AG08395 (cell line): ENCODE results near the gene ILRUN.
"Not testable (repeated sequence)": the region's sequence is repeated elsewhere in the genome, so short reads cannot be mapped to it uniquely, and the experiment has no call there.

Experiments used
- DNase-seq: peaks from one replicate; pipeline ENCODE4 v3.0.0; 2012; ENCODE audit warnings: mixed read lengths, low spot score

The ILRUN gene

DNA sequence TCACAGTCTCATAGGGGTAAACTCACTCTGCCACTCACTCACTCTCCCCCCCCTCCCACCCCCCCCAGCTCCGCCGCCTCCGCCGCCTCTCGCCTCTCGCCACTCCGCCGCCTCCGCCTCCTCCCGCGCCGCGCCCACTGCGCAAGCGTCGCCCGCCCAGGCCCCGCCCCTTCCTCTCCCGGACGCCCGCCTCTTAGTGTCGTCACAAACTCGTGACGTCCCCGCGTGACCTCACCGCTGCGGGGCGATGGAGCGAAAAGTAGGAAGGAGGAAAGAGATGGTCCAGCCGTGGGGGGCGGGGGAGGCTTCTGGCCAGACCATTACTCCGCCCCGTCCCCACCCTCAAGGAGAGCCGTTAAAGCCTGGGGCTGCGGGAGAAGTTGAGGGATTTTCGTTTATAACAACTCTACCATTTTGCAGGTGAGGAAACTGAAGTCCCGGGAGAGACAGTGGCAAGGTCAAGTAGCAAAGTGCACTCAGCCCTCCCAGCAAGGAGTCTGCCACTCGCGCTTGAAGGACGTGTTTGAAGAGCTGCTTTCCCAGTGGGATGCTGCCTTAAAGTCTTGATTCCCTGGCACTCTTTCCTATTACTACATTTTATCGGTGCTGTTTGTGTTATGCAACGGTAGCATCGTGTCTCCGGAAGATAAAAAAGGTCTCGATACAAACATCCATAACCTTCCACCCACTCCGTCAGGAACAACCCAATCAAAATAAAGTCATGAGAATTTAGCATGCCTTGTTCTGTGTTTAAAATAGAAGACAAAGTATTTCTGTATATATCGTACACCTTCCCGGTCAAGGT is at the start of gene ILRUN:
Gene ILRUN, minus strand, starts transcription at position 29 of the 805 bp plus-strand sequence. CDS start 164 bp downstream, outside the sequence.
- peak; percentile 97 for DNase-seq

DNA sequence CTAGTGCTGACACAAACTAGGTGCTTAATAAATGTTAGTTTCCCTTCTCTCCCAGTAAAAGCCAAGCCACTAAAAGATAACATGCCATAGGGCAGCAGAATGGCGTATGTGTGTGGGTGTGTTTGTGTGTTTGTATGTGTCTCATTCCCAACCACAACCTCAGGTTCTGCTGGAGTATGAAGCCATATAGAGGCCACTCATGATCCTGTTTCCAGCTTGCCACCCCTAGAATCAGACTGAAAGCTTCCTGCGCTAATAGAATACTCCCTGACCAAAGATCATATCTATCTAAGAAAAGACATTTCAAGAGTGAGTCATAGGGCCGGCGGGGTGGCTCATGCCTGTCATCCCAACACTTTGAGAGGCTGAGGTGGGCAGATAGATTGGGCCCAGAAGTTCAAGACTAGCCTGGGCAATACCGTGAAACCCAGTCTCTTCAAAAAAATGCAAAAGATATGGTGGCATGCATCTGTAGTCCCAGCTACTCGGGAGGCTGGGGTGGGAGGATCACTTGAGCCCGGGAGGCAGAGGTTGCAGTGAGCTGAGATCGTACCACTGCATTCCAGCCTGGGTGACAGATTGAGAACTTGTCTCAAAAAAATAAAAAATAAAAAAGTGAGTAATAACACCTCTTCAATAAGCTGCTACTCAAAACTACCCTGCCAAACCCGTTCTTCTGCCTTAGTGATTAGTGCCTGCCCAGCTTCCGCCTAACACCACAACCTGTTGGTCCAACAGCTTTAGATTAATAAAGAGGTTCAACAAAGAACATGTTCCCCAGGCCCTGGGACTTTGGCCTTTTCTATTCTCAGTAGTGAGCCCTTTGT is 48.9 kb upstream of the ILRUN start:
- no peak for DNase-seq

DNA sequence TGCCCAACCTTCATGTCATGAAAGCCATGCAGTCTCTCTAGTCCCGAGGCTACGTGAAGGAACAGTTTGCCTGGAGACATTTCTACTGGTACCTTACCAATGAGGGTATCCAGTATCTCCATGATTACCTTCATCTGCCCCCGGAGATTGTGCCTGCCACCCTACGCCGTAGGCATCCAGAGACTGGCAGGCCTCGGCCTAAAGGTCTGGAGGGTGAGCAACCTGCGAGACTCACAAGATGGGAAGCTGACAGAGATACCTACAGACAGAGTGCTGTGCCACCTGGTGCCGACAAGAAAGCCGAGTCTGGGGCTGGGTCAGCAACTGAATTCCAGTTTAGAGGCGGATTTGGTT is 47.7 kb upstream of the ILRUN start:
- not testable (repeated sequence) for DNase-seq

DNA sequence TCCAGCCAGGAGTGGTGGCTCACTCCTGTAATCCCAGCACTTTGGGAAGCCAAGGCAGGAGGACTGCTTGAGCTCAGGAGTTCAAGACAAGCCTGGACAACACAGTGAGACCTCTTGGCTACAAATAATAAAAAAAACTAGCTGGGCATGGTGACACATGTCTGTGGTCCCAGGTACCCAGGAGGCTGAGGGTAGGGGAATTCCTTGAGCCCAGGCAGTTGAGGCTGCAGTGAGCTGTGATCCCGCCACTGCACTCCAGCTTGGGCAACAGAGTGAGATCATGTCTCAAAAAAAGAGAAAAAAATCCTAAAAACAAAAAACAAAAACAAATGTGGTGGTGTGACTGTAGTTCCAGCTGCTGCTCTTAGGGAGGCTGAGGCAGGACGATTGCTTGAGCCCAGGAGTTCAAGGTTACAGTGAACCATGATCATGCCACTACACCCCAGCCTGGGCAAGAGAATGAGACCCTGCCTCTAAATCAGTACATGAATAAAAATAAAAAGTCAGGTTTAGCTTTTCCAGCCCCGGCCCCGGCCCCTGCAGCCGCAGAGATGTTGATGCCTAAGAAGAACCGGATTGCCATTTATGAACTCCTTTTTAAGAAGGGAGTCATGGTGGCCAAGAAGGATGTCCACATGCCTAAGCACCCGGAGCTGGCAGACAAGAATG is 47.2 kb upstream of the ILRUN start:
- no peak for DNase-seq

DNA sequence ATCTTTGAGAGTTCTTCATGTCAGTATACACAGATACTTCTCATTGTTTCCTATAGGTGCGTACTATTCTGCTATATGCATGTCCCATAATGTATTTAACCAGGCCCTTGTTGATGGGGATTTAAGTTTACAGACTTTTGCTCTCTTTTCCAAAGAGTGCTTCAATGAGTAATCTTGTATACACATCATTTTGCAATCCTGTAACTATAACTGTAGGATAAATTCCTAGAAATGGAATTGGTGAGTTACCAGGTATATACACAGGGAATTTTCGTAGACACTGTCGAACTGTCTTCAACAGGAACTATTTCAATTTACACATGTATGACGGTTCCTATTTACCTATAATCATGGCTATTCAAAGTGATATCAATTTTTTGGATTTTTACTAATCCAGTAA is 45.5 kb upstream of the ILRUN start:
- no peak for DNase-seq

DNA sequence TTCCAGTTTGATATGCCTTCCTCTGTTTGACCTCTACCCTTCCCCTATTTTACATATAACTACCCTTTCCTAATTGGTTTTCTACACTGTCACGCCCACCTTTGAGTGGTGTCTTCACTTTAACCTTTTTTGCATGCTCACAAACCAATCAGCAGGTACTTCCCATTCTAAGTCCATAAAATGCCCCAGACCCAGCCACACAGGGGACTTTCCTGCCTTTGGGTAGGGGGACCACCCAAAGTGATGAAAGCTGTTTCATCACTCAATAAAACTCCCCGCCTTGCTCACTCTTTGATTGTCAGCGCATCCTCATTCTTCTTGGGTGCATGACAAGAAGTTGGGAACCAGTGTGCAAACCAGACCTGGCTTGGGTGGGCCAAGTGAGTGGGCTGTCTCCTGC is 40.3 kb upstream of the ILRUN start:
- DNase-seq = no peak

DNA sequence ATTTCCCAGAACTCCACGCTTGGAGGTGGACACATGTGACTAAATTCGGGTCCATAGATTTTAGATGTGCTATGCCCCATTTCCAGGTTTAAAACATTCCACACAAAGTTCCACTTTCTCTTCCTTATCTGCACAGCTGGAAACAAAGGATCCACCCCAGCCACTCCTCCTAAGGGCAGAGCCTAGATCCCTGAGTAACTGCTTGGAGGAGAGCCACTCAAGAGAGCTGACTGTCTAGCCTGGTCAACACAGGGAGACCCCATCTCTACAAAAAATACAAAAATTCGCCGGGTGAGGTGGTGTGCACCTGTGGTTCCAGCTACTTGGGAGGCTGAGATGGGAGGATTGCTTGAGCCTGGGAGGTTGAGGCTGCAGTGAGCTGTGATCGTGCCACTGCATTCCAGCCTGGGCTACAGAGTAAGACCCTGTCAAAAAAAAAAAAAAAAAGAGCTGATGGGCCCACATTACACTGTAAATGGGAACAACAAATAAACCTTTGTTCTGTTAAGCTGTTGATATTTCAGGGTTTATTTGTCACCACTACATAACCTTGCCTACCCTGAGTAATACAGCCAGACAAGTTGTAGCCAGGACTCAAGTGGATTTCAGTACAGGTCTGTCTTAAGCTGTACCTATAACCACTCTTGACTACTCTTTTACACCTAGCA is 35.0 kb upstream of the ILRUN start:
- DNase-seq = no peak

DNA sequence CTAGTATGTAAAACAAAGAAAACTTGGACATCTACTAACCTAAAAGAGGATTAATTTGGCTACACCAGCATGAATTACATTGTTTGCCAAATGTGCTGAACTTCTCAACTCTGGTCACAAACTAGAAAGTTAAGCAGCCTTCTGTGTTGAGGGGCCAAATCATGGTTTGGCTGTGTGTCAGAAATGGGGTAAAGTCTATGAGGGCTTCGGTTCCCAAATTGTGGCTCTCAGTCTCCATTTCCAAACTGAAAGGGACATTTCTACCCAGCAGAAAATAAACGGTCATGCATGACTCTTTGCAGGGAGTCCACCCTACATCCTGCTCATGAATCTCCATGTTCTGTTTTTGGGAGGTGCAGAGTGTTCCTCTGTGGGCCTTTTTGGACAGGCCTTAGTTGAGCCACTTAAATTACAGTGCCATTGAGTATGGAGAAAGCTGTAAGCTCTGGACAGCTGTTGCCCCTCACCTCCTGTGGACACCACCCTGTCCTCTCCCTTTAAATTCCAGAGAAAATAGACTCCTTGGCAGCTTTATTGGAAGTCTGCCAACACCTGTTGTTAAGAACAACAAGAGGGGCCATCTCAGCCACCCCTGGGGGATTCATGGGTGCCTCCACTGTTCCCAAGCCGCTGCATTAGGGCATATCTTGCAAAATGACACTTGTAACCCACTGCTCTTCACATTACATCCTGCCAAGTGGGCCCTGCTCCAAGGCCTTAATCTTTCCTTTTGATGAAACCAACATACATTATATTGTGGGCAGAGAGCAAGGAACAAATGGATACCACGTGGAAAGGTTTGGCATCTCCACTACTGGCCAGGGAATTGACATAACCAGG is 33.3 kb upstream of the ILRUN start:
- DNase-seq = no peak

DNA sequence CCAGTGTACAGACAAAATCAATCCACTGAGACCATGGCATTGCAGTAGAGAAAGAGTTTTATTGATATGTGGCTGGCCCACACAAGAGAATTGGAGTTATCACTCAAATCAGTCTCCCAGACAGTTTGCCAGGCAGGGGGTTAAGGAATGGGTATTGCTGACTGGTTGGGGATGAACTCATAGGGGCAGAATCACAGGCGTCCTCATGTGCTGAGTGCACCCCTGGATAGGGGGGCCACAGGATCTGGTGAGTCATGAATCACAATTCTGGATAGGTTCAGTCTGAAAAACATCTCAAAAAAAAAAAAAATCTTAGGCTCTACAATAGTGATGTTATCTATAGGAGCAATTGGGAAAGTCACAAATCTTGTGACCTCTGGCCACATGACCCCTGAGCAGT is 29.5 kb upstream of the ILRUN start:
- DNase-seq = no peak

DNA sequence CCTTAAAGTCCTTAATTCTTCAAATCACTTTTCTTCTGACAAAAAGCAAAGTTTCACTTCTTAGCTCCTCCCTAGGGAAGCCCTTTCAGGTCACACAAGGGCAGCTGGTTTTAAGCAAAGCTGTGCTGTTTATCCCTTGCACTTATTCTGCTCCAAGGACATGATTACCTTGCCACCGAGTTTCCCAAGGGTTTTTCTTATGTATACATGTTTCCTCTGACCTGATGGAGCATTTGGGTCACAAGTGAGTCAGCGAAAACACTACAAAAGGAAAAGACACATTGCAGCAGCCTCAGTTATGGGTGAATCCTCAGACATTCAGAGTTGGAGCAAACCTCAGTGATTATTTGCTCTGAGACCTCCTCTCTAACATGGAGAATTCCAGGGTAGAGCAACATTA is 26.6 kb upstream of the ILRUN start:
- no peak for DNase-seq

DNA sequence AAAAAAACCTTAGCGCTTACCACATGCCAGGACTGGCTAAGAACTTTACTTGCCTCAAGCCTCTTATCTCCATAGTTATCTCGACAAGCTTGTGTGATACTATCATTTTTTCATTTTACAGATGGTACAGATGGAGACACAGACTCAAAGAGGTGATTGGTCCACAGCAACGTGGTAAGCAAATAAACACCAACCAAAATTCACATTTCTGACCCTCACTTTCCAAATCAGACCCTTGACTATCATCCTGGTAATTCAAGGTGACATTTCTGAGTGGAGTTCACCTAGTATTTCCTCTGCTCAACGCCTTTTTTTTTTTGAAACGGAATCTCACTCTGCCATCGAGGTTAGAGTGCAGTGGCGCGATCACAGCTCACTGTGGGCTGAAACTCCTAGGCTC is 25.9 kb upstream of the ILRUN start:
- no peak for DNase-seq

DNA sequence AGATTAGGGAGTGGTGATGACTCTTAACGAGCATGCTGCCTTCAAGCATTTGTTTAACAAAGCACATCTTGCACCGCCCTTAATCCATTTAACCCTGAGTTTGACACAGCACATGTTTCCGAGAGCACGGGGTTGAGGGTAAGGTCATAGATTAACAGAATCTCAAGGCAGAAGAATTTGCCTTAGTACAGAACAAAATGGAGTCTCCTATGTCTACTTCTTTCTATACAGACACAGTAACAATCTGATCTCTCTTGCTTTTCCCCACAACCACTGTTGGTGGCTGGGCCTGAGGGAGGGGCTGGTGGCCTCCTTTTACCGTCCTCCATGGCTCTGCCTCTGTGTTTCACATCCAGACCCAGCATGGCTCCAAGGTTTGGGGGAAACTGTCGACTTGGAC is 23.6 kb upstream of the ILRUN start:
- not testable (repeated sequence) for DNase-seq

DNA sequence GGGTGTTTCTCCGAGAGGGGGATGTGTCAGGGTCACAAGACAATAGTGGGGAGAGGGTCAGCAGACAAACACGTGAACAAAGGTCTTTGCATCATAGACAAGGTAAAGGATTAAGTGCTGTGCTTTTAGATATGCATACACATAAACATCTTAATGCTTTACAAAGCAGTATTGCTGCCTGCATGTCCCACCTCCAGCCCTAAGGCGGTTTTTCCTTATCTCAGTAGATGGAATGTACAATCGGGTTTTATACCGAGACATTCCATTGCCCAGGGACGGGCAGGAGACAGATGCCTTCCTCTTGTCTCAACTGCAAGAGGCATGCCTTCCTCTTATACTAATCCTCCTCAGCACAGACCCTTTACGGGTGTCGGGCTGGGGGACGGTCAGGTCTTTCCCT is 23.1 kb upstream of the ILRUN start:
- DNase-seq = not testable (repeated sequence)

DNA sequence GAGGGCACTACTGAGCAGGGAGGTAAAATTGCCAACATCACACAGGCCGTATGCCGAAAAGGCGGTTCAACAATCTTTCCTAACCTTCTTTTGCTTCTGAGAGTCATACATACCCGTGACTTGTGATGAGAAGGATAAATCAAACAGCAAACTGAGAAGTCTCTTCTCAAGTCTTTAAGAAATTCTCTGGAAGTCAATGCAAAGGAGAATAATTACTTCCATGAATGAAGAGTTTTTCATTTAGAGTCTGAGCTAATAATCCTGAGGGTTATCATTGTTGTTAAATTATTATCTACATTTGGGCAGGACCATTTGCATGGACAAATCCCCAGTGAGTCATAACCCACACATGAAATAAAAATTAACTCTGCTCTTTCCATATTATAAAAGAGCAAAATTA is 22.4 kb upstream of the ILRUN start:
- no peak for DNase-seq

DNA sequence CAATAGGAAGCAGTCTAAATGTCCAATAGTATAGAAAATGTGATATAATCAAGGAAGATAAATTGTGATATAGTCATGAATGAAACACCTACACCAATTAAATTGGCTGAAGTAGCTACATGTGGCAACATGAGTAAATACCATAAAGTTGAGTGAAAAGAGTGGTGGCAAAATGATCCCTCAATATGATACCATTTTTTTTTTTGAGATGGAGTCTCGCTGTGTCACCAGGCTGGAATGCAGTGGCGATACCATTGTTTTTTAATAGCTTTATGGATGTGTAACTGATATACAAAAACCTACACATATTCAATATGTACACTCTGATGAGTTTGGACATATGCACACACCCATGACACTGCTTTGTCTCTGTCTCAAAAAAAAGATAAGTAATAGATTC is 20.9 kb upstream of the ILRUN start:
- DNase-seq = no peak

DNA sequence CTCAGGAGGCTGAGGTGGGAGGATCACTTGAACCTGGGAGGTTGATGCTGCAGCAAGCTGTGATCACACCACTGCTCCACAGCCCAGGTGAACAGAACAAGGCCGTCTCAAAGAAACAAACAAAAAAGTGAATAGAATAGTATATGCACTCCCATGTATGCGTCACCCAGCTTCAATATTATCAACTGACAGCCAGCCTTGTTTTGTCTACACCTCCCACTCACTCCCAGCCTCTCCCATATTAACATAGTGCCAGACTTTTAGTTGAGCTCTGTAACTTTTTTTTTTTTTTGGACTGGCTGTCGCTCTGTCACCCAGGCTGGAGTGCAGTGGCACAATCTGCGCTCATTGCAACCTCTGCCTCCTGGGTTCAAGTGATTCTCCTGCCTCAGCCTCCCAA is 18.1 kb upstream of the ILRUN start:
- DNase-seq = no peak

DNA sequence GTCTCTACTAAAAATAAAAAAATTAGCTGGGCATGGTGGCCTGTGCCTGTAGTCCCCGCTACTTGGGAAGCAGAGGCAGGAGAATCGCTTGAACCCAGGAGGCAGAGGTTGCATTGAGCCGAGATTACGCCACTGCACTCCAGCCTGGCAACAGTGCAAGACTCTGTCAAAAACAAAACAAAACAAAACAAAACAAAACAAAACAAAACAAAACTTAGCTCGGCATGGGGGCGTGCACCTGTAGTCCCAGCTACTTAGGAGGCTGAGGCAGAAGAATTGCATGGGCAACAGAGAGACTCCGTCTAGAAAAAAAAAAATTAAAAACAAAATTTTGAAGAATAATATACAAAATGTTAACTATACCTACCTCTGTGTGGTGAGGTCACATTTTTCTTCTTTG is 16.3 kb upstream of the ILRUN start:
- not testable (repeated sequence) for DNase-seq

DNA sequence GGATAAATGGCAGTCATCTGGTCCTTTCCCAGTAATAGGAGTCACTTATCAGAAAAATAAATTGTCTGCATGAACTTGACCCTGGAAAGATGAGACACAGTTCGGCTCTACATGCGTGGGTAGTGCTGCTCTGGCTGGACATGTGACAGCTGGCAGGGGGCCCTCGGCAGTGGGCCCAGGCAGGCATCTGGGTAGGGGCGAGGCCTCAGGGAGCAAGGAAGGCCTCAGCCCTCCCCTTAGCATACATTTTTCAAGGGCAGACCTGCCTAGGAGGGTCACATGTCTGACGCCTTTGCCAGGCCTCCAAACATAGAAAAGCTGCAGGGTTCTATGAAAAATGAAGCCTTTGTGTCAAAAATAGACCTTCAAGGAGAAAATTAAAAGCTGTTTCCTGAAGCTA is 12.8 kb upstream of the ILRUN start:
- peak; percentile 15 for DNase-seq

DNA sequence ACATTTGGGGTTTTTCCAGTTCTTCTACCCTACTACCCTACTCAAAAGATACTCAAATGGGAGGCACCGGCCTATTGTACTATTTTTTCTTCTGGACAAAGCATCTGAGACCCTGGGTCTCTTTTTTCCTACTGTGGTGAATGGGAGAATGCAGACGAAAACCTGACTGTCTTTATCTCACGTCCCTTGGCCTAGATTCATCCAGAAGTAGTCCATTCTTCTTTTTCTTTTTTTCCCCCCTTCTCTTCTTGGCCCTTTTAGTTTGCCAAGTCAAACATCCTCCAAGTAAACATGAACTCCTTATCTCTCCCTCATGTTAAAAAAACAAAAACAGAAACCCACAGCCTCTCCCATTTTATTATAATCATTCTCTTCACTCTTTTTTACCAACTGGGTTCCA is 8.7 kb upstream of the ILRUN start:
- no peak for DNase-seq

DNA sequence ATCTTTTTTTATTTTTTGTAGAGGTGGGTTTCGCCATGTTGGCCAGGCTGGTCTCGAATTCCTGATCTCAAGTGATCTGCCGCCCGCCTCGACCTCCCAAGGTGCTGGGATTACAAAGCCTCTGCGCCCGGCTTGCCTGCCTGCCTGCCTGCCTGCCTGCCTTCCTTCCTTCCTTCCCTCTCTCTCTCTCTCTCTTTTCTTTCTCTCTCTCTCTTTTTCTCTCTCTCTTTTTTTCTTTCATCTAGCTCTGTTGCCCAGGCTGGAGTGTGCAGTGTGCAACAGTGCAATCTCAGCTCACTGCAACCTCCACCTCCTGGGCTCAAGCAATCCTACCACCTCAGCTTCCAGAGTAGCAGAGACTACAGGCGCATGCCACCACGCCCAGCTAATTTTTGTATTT is 4.6 kb upstream of the ILRUN start:
- DNase-seq = no peak

DNA sequence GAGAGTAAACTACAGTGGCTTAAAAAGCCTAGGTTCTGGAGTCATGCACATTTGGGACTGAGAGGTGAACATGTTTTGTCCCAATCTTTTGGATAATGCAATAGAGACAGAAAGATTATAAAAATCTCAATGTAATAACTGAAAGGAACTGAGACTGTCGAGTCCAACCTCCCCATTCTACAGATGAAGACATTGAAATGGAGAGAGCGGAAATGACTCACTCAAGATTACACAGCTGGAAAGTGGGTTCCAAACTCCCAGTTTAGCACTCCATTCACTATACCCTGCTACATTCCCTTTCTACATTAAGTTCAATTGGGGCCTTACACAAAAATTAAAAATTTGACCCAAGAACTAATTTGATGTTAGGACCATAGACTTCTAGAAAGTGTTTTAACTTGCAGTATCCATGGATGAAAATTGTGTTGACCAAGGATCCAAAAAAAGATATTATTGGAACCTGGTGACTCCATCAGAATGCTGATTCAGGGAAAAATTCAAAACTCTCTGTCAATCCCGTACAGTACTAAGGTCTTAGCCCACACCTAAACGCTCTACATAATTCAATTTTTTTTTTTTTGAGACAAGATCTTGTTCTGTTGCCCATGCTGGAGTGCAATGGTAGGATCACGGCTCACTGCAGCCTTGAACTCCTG is 1.5 kb upstream of the ILRUN start:
- no peak for DNase-seq
